ENCODE data around the gene EME2. TPM values are rescaled to one million over a fixed set of nuclear protein-coding genes. Genes with fewer than 3 reads are reported as not detected.

Gene EME2
- total RNA-seq, 3 donors from 2014 or later (not counting 1 experiment from before 2014, with no cell fraction given), result 30.0 to 33.8 (median 30.1) TPM

DNA sequence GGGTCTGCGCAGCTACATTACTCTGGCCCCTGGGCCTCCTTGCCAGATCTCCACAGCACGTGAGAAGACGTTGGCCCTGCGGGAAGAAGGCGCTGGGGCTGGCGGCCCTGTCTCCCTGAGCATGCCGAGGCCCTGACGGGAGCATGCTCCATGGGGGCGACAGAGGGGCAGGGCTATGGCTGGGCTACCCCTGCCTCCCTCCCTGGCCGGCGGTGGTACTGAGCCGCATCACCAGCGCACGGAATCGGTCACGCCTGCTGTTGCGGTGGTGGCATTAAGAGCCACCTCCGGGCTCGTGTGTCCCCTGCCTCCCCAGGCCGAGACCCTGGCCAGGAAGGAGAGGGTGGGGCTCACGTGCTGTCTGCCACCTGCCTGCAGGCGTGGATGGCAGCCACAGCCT is 38.5 kb upstream of the EME2 start:
- H3K4me1 Mint-ChIP-seq, result peaks cover 0 to 4% of the 10 kb centered on the region in 2 donors
- no peak for DNase-seq
- TF ChIP-seq, protein P1, sequence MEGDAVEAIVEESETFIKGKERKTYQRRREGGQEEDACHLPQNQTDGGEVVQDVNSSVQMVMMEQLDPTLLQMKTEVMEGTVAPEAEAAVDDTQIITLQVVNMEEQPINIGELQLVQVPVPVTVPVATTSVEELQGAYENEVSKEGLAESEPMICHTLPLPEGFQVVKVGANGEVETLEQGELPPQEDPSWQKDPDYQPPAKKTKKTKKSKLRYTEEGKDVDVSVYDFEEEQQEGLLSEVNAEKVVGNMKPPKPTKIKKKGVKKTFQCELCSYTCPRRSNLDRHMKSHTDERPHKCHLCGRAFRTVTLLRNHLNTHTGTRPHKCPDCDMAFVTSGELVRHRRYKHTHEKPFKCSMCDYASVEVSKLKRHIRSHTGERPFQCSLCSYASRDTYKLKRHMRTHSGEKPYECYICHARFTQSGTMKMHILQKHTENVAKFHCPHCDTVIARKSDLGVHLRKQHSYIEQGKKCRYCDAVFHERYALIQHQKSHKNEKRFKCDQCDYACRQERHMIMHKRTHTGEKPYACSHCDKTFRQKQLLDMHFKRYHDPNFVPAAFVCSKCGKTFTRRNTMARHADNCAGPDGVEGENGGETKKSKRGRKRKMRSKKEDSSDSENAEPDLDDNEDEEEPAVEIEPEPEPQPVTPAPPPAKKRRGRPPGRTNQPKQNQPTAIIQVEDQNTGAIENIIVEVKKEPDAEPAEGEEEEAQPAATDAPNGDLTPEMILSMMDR (IDR thresholded peaks at IDR 0.05), result no peak
- H3K27ac Mint-ChIP-seq, result no peak overlapping the region
- Histone ChIP-seq H3K36me3 (ENCODE audit: control insufficient read depth, insufficient read depth, low read length) (peaks cover 38% of the 10 kb centered on the region), H3K27ac (ENCODE audit: low read length) (no peak overlapping the region), H3K9me3 (ENCODE audit: control insufficient read depth, insufficient read depth, low read length) (no peaks in the 10 kb centered on the region), H3K4me3 (ENCODE audit: low read length) (no peak overlapping the region), H3K27me3 (ENCODE audit: control insufficient read depth, insufficient read depth, low read length) (no peaks in the 10 kb centered on the region), H3K4me1 (ENCODE audit: control insufficient read depth, insufficient read depth, low read length) (no peaks in the 10 kb centered on the region)
- intact Hi-C loops (cut with micrococcal nuclease), result loop anchor here (1.0 kb wide), 1 partner anchor 11 kb away; no protein-coding TSS in a partner anchor
- H3K9me3 Mint-ChIP-seq, result no peaks in the 10 kb centered on the region
- 97% methylated on average over 22 of the region's 22 CpGs for WGBS (ENCODE audit: insufficient coverage)
- H3K36me3 Mint-ChIP-seq, result no peaks in the 10 kb centered on the region
- no peak for ATAC-seq
- H3K27me3 Mint-ChIP-seq (ENCODE audit: low read depth in 2 of 2), result no peaks in the 10 kb centered on the region
- H3K4me3 Mint-ChIP-seq, result no peak overlapping the region

DNA sequence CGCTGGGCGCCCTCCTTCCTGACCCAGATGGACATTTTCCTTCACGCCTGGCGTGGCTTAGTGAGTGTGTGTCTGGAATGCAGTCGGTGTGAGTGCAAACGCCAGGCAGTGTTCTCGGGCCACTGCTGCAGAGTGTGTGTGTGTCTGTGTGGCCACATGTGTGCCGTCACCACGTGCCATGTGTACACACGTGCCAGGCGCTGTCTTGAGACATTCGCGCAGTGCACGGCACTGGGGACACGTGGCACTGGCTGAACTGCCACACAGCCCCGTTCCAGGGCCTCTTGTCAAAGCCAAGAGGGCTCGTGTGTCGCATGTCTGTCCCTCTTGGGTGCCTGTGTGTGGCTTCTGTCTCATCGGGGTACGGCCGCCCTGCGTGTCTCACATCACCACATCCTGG is 37.8 kb upstream of the EME2 start:
- Mint-ChIP-seq H3K27me3 (ENCODE audit: low read depth in 2 of 2) (no peaks in the 10 kb centered on the region), H3K4me3 (no peak overlapping the region), H3K36me3 (no peaks in the 10 kb centered on the region), H3K4me1 (peaks cover 0 to 4% of the 10 kb centered on the region in 2 donors), H3K9me3 (no peaks in the 10 kb centered on the region), H3K27ac (no peak overlapping the region)
- no peak overlapping the region for H3K4me3 ChIP-seq (ENCODE audit: low read length)
- H3K4me1 ChIP-seq (ENCODE audit: control insufficient read depth, insufficient read depth, low read length), result no peaks in the 10 kb centered on the region
- 99% methylated on average over 22 of the region's 22 CpGs for WGBS (ENCODE audit: insufficient coverage)
- intact Hi-C loops (cut with micrococcal nuclease), result loop anchor here (1.0 kb wide), 1 partner anchor 12 kb away; no protein-coding TSS in a partner anchor
- TF ChIP-seq, protein P1 (IDR thresholded peaks at IDR 0.05), result no peak
- no peaks in the 10 kb centered on the region for H3K27me3 ChIP-seq (ENCODE audit: control insufficient read depth, insufficient read depth, low read length)
- DNase-seq (no peak), ATAC-seq (no peak)
- H3K36me3 ChIP-seq (ENCODE audit: control insufficient read depth, insufficient read depth, low read length), result peaks cover 32% of the 10 kb centered on the region
- no peaks in the 10 kb centered on the region for H3K9me3 ChIP-seq (ENCODE audit: control insufficient read depth, insufficient read depth, low read length)
- H3K27ac ChIP-seq (ENCODE audit: low read length), result no peak overlapping the region

DNA sequence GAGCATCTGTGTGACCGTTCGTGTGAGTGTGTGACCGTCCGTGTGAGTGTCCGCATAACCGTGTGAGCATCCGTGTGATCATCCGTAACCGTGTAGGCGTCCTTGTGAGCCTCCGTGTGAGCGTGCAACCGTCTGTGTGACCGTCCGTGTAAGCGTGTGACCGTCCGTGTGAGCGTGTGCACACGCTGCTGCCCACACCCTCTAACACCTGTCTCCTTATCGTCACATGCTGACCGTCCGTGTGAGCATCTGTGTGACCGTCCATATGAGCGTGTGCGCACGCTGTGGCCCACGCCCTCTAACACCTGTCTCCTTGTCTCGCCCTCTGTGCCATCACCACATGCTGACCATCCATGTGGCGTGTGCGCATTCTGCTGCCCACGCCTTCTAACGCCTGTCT is 32.4 kb upstream of the EME2 start:
- 97% methylated on average over 33 of the region's 33 CpGs for WGBS (ENCODE audit: insufficient coverage)
- Histone ChIP-seq H3K27ac (ENCODE audit: low read length) (no peak overlapping the region), H3K9me3 (ENCODE audit: control insufficient read depth, insufficient read depth, low read length) (no peaks in the 10 kb centered on the region), H3K27me3 (ENCODE audit: control insufficient read depth, insufficient read depth, low read length) (no peaks in the 10 kb centered on the region), H3K4me1 (ENCODE audit: control insufficient read depth, insufficient read depth, low read length) (no peaks in the 10 kb centered on the region), H3K4me3 (ENCODE audit: low read length) (no peak overlapping the region), H3K36me3 (ENCODE audit: control insufficient read depth, insufficient read depth, low read length) (peaks cover 20% of the 10 kb centered on the region)
- DNase-seq, result no peak
- peaks cover 5% of the 10 kb centered on the region for H3K36me3 Mint-ChIP-seq
- H3K4me1 Mint-ChIP-seq, result peaks cover 7% of the 10 kb centered on the region in 2 donors
- no peak overlapping the region for H3K27ac Mint-ChIP-seq
- H3K9me3 Mint-ChIP-seq, result no peaks in the 10 kb centered on the region
- intact Hi-C loops (cut with micrococcal nuclease), result no loop called here
- no peak for ATAC-seq
- H3K27me3 Mint-ChIP-seq (ENCODE audit: low read depth in 2 of 2), result no peaks in the 10 kb centered on the region
- H3K4me3 Mint-ChIP-seq, result no peak overlapping the region
- TF ChIP-seq, protein P1 (IDR thresholded peaks at IDR 0.05), result no peak

DNA sequence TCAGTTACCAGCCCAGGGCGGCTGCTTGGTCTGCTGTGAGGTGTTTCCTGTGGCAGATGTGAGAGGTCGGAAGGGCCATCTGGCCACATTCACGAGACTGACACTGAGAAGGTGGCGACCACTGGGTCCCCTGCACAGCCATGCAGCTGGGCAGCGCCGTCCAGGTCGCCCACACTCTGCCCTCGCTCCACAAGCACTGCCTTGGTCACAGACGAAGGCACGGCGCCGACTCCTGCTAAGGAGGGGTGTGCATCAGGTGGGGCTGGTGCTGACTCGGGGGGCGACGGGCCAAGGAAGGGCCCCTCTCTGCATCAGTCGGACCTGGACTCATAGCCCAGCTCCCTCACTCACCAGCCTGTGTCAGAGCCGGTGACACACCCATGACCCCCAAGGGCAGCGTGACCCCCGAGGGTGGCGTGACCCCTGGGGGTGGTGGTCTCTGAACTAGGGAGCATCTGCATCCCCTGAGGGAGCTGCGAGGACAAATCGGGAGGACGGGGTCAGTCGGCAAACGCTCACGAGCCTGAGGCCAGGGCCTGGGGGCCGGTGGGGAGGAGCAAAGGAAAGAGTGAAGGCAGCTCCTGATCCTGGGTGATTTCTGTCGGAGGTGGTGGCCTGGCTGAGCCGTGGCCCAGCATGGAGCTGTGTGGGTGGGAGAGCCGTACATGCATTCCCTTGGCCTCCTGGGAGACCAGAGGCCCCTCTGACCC is 31.7 kb upstream of the EME2 start:
- ATAC-seq (no peak), DNase-seq (no peak)
- H3K27ac ChIP-seq (ENCODE audit: low read length), result no peak overlapping the region
- Mint-ChIP-seq H3K36me3 (peaks cover 5% of the 10 kb centered on the region), H3K4me3 (no peak overlapping the region), H3K27me3 (ENCODE audit: low read depth in 2 of 2) (no peaks in the 10 kb centered on the region), H3K9me3 (no peaks in the 10 kb centered on the region), H3K27ac (no peak overlapping the region), H3K4me1 (peaks cover 7% of the 10 kb centered on the region in 2 donors)
- peaks cover 24% of the 10 kb centered on the region for H3K36me3 ChIP-seq (ENCODE audit: control insufficient read depth, insufficient read depth, low read length)
- H3K4me1 ChIP-seq (ENCODE audit: control insufficient read depth, insufficient read depth, low read length), result no peaks in the 10 kb centered on the region
- TF ChIP-seq, protein P1 (IDR thresholded peaks at IDR 0.05), result no peak
- WGBS (ENCODE audit: insufficient coverage), result 96% methylated on average over 30 of the region's 30 CpGs
- H3K4me3 ChIP-seq (ENCODE audit: low read length), result no peak overlapping the region
- intact Hi-C loops (cut with micrococcal nuclease), result no loop called here
- no peaks in the 10 kb centered on the region for H3K9me3 ChIP-seq (ENCODE audit: control insufficient read depth, insufficient read depth, low read length)
- no peaks in the 10 kb centered on the region for H3K27me3 ChIP-seq (ENCODE audit: control insufficient read depth, insufficient read depth, low read length)
